ENCODE measurements around the gene GNB3. TPM values are rescaled to one million over a fixed set of nuclear protein-coding genes. Genes with fewer than 3 reads are reported as not detected.

The GNB3 gene
- total RNA-seq, 1 experiment from 2014 or later: 8.7 TPM

- TF ChIP-seq EZH2phosphoT487 (IDR thresholded peaks at IDR 0.05; ENCODE audit: borderline replicate concordance): no peak
- no peak for TF ChIP-seq ATF3 (IDR thresholded peaks at IDR 0.05)
- no peak for TF ChIP-seq SIN3A (IDR thresholded peaks at IDR 0.05; ENCODE audit: low read depth)
- TF ChIP-seq CEBPB (IDR thresholded peaks at IDR 0.05; ENCODE audit: low read depth): no peak
These were observed 19.4 kb downstream of the GNB3 start (continued) for GRCh38 chr12:6860116-6860515.

DNA sequence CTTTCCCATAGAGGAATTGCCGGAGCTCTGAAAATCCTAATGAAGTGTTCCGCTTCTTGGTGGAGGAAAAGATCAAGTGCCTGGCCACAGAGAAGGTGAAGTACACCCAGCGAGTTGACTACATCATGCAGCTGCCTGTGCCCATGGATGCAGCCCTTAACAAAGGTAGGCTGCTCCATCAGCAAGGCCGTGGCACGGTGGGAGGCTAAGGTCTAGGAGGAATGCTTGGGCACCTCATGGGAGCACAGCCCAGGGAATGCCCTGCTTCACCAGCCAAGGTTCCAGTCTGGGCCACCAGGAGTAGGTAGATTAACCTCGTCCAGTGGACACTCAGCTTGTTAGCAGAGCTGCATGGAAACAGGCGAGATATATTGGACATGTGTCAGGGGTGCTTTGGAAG is 20.2 kb downstream of the GNB3 start:
- Histone ChIP-seq H3K36me3 (ENCODE audit: control insufficient read depth in 1 of 2, insufficient read depth in 2 of 2, low read length in 2 of 2) (peaks cover 60 to 68% of the 10 kb centered on the region in 2 experiments), H3K9ac (ENCODE audit: low read length) (no peak overlapping the region), H3K9me2 (ENCODE audit: insufficient read depth) (no peaks in the 10 kb centered on the region), H3K9me3 (ENCODE audit: control insufficient read depth in 1 of 2, insufficient read depth in 1 of 2, low read depth in 1 of 2, low read length in 2 of 2) (no peaks in the 10 kb centered on the region), H4K20me1 (ENCODE audit: insufficient read depth) (no peaks in the 10 kb centered on the region), H3K4me2 (ENCODE audit: low read length) (no peak overlapping the region), H3K4me1 (ENCODE audit: control insufficient read depth in 1 of 2, insufficient read depth in 2 of 2, low read length in 2 of 2) (peaks cover 3 to 5% of the 10 kb centered on the region in 2 experiments; a peak in 3 of 4 replicates), H3K27me3 (ENCODE audit: insufficient read depth, low read length) (no peaks in the 10 kb centered on the region), H3K79me2 (ENCODE audit: insufficient read depth, low read length) (no peaks in the 10 kb centered on the region; the same call in 1 of the 2 replicates), H3K27ac (ENCODE audit: low read depth, low read length) (no peak overlapping the region), H3K4me3 (replicated peaks in 1 of 2; ENCODE audit: low read depth in 1 of 2, low read length in 2 of 2) (no peak overlapping the region), H2AFZ (ENCODE audit: low read depth, low read length, poor library complexity, severe bottlenecking) (no peak overlapping the region)
- ATAC-seq (no peak), DNase-seq (ENCODE audit: low read depth, low spot score) (no peak)
- TF ChIP-seq MAX (IDR thresholded peaks at IDR 0.05) (no peak), EZH2phosphoT487 (IDR thresholded peaks at IDR 0.05; ENCODE audit: borderline replicate concordance) (no peak), RAD21 (IDR thresholded peaks at IDR 0.05; ENCODE audit: low read depth) (no peak), FOSL1 (IDR thresholded peaks at IDR 0.05; ENCODE audit: low read depth) (no peak), ELF1 (IDR thresholded peaks at IDR 0.05; ENCODE audit: borderline replicate concordance, low read depth) (no peak), JUND (IDR thresholded peaks at IDR 0.05) (no peak), SP1 (IDR thresholded peaks at IDR 0.05; ENCODE audit: low read depth) (no peak), EZH2 (IDR thresholded peaks at IDR 0.05) (no peak), SRF (IDR thresholded peaks at IDR 0.05; ENCODE audit: low read depth) (no peak), ATF3 (IDR thresholded peaks at IDR 0.05) (no peak)
- ChIA-PET CTCF (interaction anchor here (0.7 to 1.0 kb wide), 2 partner anchors 9 to 11 kb away, joined by 3 read pairs; no protein-coding TSS in a partner anchor), RAD21 (ENCODE audit: low non-redundant PET in 1 of 2, low total read pairs in 2 of 2, uncharacterized antibody in 2 of 2, unreplicated experiment in 2 of 2) (no interaction called here), POLR2A (interaction anchor here (0.9 kb wide), 1 partner anchor 9 kb away, joined by 4 read pairs; the partner anchor contains the start of gene USP5)
- BruUV-seq (replicated peaks): no TSS peak
- intact Hi-C loops (cut with micrococcal nuclease): no loop called here

Measured in HCT116 (cell line).